ENCODE data around the gene TEDC1.

TEDC1 gene

GRCh38 chr14:105498430-105499255, 7.6 kb downstream of the TEDC1 start:
- no peak for DNase-seq

- no peak for DNase-seq
Measured at GRCh38 chr14:105499256-105500035, 8.4 kb downstream of the TEDC1 start.

- no peak for DNase-seq
Measured at GRCh38 chr14:105500036-105500725, 9.1 kb downstream of the TEDC1 start.

GRCh38 chr14:105500726-105501101, 9.7 kb downstream of the TEDC1 start:
- DNase-seq: no peak

GRCh38 chr14:105501504-105502291, 10.7 kb downstream of the TEDC1 start:
- DNase-seq: no peak

- no peak for DNase-seq
Measured at GRCh38 chr14:105502446-105503295, 11.6 kb downstream of the TEDC1 start.

- no peak for DNase-seq
Measured at GRCh38 chr14:105503296-105503640, 12.2 kb downstream of the TEDC1 start.

GRCh38 chr14:105503935-105504692, 13.1 kb downstream of the TEDC1 start:
- DNase-seq: no peak

GRCh38 chr14:105505101-105505500, 14.1 kb downstream of the TEDC1 start:
- no peak for DNase-seq

- DNase-seq: no peak
Measured at GRCh38 chr14:105507247-105507646, 16.2 kb downstream of the TEDC1 start.

GRCh38 chr14:105508069-105508468, 17.0 kb downstream of the TEDC1 start:
- no peak for DNase-seq

- no peak for DNase-seq
Measured at GRCh38 chr14:105508601-105509000, 17.6 kb downstream of the TEDC1 start.

- no peak for DNase-seq
Measured at GRCh38 chr14:105517096-105517495, 26.1 kb downstream of the TEDC1 start.

GRCh38 chr14:105519946-105520698, 29.1 kb downstream of the TEDC1 start:
- DNase-seq: no peak

GRCh38 chr14:105525326-105525725, 34.3 kb downstream of the TEDC1 start:
- no peak for DNase-seq

GRCh38 chr14:105525861-105526775, 35.1 kb downstream of the TEDC1 start, which contains the start of gene TMEM121:
Gene TMEM121 (plus strand): TSS chr14:105526583. CDS start chr14:105528835, 2,252 bp downstream.
- DNase-seq: no peak

GRCh38 chr14:105526776-105527380, 35.8 kb downstream of the TEDC1 start:
- DNase-seq: no peak

GRCh38 chr14:105527381-105527825, 36.4 kb downstream of the TEDC1 start:
- no peak for DNase-seq
